Inflammatory macrophage (primary cell): Measurements from ENCODE around the gene MRGPRX3.

Experiments used
- DNase-seq, 2 donors: peaks; one replicate each; pipeline ENCODE4 v3.0.0-alpha.2; 2020 to 2022

Gene MRGPRX3

GRCh38 chr11:18171377-18172000 lies 39.1 kb downstream of the MRGPRX3 start:
- peak in 1 of 2 donors; percentile 48 for DNase-seq

- no peak for DNase-seq
Measured at GRCh38 chr11:18172666-18173065, 40.3 kb downstream of the MRGPRX3 start, which contains the start of gene MRGPRX4. TSS of gene MRGPRX4 (plus strand) at chr11:18172837. CDS start at chr11:18173257, 420 bp downstream.

DNA sequence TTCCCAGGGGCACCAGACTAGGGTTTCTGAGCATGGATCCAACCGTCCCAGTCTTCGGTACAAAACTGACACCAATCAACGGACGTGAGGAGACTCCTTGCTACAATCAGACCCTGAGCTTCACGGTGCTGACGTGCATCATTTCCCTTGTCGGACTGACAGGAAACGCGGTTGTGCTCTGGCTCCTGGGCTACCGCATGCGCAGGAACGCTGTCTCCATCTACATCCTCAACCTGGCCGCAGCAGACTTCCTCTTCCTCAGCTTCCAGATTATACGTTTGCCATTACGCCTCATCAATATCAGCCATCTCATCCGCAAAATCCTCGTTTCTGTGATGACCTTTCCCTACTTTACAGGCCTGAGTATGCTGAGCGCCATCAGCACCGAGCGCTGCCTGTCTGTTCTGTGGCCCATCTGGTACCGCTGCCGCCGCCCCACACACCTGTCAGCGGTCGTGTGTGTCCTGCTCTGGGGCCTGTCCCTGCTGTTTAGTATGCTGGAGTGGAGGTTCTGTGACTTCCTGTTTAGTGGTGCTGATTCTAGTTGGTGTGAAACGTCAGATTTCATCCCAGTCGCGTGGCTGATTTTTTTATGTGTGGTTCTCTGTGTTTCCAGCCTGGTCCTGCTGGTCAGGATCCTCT lies 41.0 kb downstream of the MRGPRX3 start:
- DNase-seq, result no peak
